ENCODE results near the gene EFCAB5.

Gene EFCAB5

DNA sequence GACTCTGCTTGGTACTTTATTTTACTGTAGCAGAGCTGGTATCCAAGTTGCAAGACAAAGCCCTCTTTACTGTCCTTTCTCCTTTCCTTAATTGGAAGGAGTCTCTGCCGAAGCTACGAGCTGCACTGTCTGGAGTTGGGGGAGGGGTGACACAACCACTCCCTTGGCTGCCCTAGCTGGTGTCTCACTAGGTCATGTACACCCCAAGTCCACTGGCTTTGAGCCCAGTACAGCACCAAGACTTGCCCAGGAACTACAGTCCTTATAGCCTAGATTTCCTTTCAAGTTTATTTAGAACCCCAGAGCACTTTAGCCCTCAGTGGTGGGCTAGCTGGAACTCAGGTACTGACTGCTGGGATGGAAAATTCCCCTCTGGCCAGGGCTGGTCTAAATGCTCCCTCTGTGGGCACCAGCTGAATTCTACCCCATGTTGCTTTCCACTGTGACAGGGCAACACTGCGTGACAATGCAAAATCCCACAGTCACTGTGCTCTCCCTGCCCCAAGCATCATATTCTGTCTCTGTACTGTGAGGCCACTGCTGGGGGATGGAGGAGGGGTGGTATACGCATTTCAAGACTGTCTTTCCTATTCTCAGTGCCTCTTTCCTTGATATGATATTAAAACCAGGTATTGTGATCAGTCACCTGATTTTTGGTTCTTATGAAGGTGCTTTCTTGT, 18.4 kb downstream of the EFCAB5 start:
- no peak for DNase-seq (ENCODE audit: extremely low read depth, insufficient read length)
- Histone ChIP-seq H3K4me3 (replicated peaks; ENCODE audit: low read depth, low read length) (no peak overlapping the region), H3K36me3 (ENCODE audit: control insufficient read depth, insufficient read depth, low read length) (no peaks in the 10 kb centered on the region), H3K27me3 (replicated peaks; ENCODE audit: control insufficient read depth, insufficient read depth, low read length) (no peaks in the 10 kb centered on the region)
- TF ChIP-seq, protein P1, sequence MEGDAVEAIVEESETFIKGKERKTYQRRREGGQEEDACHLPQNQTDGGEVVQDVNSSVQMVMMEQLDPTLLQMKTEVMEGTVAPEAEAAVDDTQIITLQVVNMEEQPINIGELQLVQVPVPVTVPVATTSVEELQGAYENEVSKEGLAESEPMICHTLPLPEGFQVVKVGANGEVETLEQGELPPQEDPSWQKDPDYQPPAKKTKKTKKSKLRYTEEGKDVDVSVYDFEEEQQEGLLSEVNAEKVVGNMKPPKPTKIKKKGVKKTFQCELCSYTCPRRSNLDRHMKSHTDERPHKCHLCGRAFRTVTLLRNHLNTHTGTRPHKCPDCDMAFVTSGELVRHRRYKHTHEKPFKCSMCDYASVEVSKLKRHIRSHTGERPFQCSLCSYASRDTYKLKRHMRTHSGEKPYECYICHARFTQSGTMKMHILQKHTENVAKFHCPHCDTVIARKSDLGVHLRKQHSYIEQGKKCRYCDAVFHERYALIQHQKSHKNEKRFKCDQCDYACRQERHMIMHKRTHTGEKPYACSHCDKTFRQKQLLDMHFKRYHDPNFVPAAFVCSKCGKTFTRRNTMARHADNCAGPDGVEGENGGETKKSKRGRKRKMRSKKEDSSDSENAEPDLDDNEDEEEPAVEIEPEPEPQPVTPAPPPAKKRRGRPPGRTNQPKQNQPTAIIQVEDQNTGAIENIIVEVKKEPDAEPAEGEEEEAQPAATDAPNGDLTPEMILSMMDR (IDR thresholded peaks at IDR 0.05; ENCODE audit: insufficient read depth, low read length, poor library complexity, severe bottlenecking): no peak

DNA sequence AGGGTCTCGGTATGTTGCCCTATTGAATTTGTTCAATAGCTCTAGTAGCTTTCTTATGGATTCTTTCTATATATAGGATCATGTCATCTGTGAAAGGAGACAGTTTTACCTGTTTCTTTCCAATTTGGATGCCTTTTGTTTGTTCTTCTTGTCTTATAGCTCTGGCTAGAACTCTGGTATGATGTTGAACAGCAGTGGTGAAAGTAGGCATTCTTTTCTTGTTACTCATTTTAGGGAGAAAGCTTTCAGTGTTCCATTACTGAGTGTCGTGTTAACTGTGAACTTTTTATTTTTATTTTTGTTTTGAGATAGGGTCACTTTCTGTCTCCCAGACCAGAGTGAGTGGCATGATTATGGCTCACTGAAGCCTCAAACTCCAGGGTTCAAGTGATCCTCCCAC, 21.2 kb downstream of the EFCAB5 start:
- Histone ChIP-seq H3K36me3 (ENCODE audit: control insufficient read depth, insufficient read depth, low read length) (no peaks in the 10 kb centered on the region), H3K4me3 (replicated peaks; ENCODE audit: low read depth, low read length) (no peak overlapping the region), H3K27me3 (replicated peaks; ENCODE audit: control insufficient read depth, insufficient read depth, low read length) (no peaks in the 10 kb centered on the region)
- TF ChIP-seq, protein P1 (IDR thresholded peaks at IDR 0.05; ENCODE audit: insufficient read depth, low read length, poor library complexity, severe bottlenecking): no peak
- DNase-seq (ENCODE audit: extremely low read depth, insufficient read length): no peak

DNA sequence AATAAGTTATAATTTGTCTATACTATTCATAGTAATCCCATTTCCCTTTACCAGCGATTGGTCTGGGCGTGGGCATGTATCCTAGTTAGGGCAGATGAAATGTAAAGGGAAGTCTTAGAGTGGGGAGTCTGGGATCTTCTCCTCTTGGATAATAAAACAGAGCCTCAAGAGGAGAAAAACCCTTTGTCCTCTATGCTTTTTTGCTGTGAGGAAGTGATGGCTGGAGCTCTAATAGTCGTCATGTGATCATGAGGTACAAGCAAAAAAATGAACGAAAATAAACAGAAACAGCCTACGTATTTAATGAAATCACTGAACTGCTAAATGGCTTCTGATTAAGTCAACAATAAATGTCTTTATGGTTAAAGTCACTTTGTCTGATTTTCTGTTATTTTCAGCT, 26.8 kb downstream of the EFCAB5 start:
- no peak for DNase-seq (ENCODE audit: extremely low read depth, insufficient read length)
- H3K4me3 ChIP-seq (replicated peaks; ENCODE audit: low read depth, low read length): no peak overlapping the region
- TF ChIP-seq, protein P1 (IDR thresholded peaks at IDR 0.05; ENCODE audit: insufficient read depth, low read length, poor library complexity, severe bottlenecking): no peak
- H3K36me3 ChIP-seq (ENCODE audit: control insufficient read depth, insufficient read depth, low read length): no peaks in the 10 kb centered on the region
- no peaks in the 10 kb centered on the region for H3K27me3 ChIP-seq (replicated peaks; ENCODE audit: control insufficient read depth, insufficient read depth, low read length)

DNA sequence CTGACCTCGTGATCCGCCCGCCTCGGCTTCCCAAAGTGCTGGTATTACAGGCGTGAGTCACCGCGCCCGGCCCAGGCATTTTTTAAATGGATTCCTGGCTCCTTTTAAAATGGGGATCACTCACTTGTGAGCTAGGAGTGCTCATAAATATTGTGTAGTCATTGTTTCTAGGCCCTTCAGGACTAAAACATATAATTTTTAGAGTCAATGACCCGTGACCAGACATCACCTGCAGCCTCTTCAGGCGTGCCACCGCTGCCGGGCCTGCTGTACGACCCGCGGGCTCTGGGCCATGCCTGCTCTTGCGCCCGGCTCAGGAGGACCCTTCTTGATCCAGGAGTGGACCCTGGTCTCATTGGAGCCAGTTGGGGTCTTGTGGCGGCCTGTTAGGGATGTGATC, 30.8 kb downstream of the EFCAB5 start:
- Histone ChIP-seq H3K27me3 (replicated peaks; ENCODE audit: control insufficient read depth, insufficient read depth, low read length) (no peaks in the 10 kb centered on the region), H3K4me3 (replicated peaks; ENCODE audit: low read depth, low read length) (no peak overlapping the region), H3K36me3 (ENCODE audit: control insufficient read depth, insufficient read depth, low read length) (no peaks in the 10 kb centered on the region)
- TF ChIP-seq, protein P1 (IDR thresholded peaks at IDR 0.05; ENCODE audit: insufficient read depth, low read length, poor library complexity, severe bottlenecking): no peak
- no peak for DNase-seq (ENCODE audit: extremely low read depth, insufficient read length)

DNA sequence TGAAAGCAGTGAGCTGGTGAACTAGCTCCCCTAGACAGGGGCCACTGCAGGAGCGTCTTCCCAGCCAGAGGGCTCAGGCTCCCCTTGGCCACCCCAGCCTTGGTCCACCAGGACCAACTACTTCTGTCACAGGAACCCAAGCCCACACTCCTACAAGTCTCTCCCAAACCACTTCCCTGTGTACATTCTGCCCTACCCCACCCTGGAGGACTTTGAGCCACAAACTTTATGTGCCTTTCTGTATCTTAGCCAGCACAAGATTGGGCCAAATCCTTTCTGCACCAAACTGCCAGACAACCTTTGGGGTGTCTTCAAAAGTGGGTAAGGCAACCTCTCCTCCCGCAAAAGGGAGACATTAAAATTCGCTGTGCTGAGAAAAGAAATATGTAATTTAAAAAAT, 31.6 kb downstream of the EFCAB5 start:
- no peak for DNase-seq (ENCODE audit: extremely low read depth, insufficient read length)
- no peaks in the 10 kb centered on the region for H3K27me3 ChIP-seq (replicated peaks; ENCODE audit: control insufficient read depth, insufficient read depth, low read length)
- no peak overlapping the region for H3K4me3 ChIP-seq (replicated peaks; ENCODE audit: low read depth, low read length)
- no peaks in the 10 kb centered on the region for H3K36me3 ChIP-seq (ENCODE audit: control insufficient read depth, insufficient read depth, low read length)
- TF ChIP-seq, protein P1 (IDR thresholded peaks at IDR 0.05; ENCODE audit: insufficient read depth, low read length, poor library complexity, severe bottlenecking): no peak

DNA sequence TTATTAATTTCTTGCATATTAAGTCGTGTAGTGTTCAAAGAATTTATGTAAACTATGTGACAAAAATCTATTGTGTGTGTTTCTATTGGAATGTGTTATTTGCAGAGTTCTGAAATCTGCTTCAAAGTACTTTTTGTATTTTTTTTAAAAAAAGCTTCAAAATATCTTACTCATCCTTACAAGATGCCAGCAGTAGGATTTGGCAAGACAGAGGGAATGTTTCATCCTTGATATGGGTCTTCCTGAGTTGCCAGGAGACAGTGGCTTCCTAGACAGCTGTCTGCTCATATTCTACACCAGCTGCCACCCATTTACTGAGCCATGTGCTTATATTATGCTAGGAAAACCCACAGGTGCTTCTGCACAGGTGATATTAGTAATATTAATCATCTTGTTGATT, 36.4 kb downstream of the EFCAB5 start:
- Histone ChIP-seq H3K27me3 (replicated peaks; ENCODE audit: control insufficient read depth, insufficient read depth, low read length) (no peaks in the 10 kb centered on the region), H3K4me3 (replicated peaks; ENCODE audit: low read depth, low read length) (no peak overlapping the region), H3K36me3 (ENCODE audit: control insufficient read depth, insufficient read depth, low read length) (no peaks in the 10 kb centered on the region)
- DNase-seq (ENCODE audit: extremely low read depth, insufficient read length): no peak
- TF ChIP-seq, protein P1 (IDR thresholded peaks at IDR 0.05; ENCODE audit: insufficient read depth, low read length, poor library complexity, severe bottlenecking): no peak
